HepG2 (cell line): ENCODE data around the gene CRLF3. TPM values are rescaled to one million over a fixed set of nuclear protein-coding genes. Genes with fewer than 3 reads are reported as not detected.

ENCODE experiments used
- DZIP1 ChIP-seq: sonication (generic); formaldehyde crosslinking; IDR thresholded peaks from 2 replicates; pipeline ENCODE4 v1.5.0; 2020; ENCODE audit warnings: mild to moderate bottlenecking, missing genetic modification reagents
- ETV6 ChIP-seq: sonication (generic); formaldehyde crosslinking; conservative IDR thresholded peaks from 2 replicates; pipeline ENCODE4 v1.4.0; 2020; ENCODE audit warnings: missing genetic modification reagents
- GLMP ChIP-seq: sonication (generic); formaldehyde crosslinking; IDR thresholded peaks from 2 replicates; pipeline ENCODE4 v1.9.0; 2021; ENCODE audit warnings: missing genetic modification reagents, mild to moderate bottlenecking, borderline replicate concordance
- KAT7 ChIP-seq: IDR thresholded peaks from 2 replicates; pipeline ENCODE4 v1.6.1; 2018; ENCODE audit warnings: borderline replicate concordance, missing compliant biosample characterization
- KDM5A ChIP-seq: fragments of 200-600 bp; sonication (generic); IDR thresholded peaks from 2 replicates; pipeline ENCODE4 v1.7.0; 2018; ENCODE audit warnings: antibody characterized with exemption, mild to moderate bottlenecking, low read length, borderline replicate concordance
- MED1 ChIP-seq: sonication (generic); formaldehyde crosslinking; IDR thresholded peaks from 2 replicates; pipeline ENCODE4 v1.4.0; 2020; ENCODE audit warnings: missing genetic modification reagents
- MIXL1 ChIP-seq: IDR thresholded peaks from 2 replicates; pipeline ENCODE4 v1.6.1; 2016
- MYPOP ChIP-seq: sonication (generic); formaldehyde crosslinking; IDR thresholded peaks from 2 replicates; pipeline ENCODE4 v1.8.1; 2023; ENCODE audit warnings: mild to moderate bottlenecking, moderate library complexity, missing genetic modification reagents
- NONO ChIP-seq, 2 experiments: fragments of 450-650 bp in 1 of 2; sonication (generic) in 1 of 2; formaldehyde crosslinking in 1 of 2; IDR thresholded peaks in 1 of 2; conservative IDR thresholded peaks in 1 of 2; 2 replicates each; pipeline versions ENCODE4 v1.6.1 to v1.8.0; 2017 to 2022; ENCODE audit warnings: mild to moderate bottlenecking in 1 of 2, missing genetic modification reagents in 1 of 2, moderate library complexity in 1 of 2
- RELA ChIP-seq: sonication (generic); formaldehyde crosslinking; IDR thresholded peaks from 2 replicates; pipeline ENCODE4 v1.4.0; 2020; ENCODE audit warnings: missing genetic modification reagents
- SIN3B ChIP-seq: fragments of 150-350 bp; IDR thresholded peaks from 2 replicates; pipeline ENCODE4 v1.6.1; 2014; ENCODE audit warnings: low read length
- SMARCC2 ChIP-seq: fragments of 450-650 bp; IDR thresholded peaks from 2 replicates; pipeline ENCODE4 v1.6.1; 2017; ENCODE audit warnings: antibody characterized with exemption, mild to moderate bottlenecking
- SRSF9 ChIP-seq: fragments of 200-400 bp; formaldehyde crosslinking; IDR thresholded peaks from 2 replicates; pipeline ENCODE4 v1.6.1; 2018; ENCODE audit warnings: borderline replicate concordance, mild to moderate bottlenecking, low read depth, low read length; ENCODE audit not compliant: insufficient read depth, poor library complexity, severe bottlenecking
- TEF ChIP-seq: sonication (generic); formaldehyde crosslinking; IDR thresholded peaks from 2 replicates; pipeline ENCODE4 v1.5.0; 2020; ENCODE audit warnings: missing genetic modification reagents
- YEATS2 ChIP-seq: sonication (generic); formaldehyde crosslinking; IDR thresholded peaks from 2 replicates; pipeline ENCODE4 v1.4.0; 2020; ENCODE audit warnings: missing genetic modification reagents, borderline replicate concordance
- ZBTB42 ChIP-seq: sonication (generic); formaldehyde crosslinking; IDR thresholded peaks from 2 replicates; pipeline ENCODE4 v1.5.0; 2020; ENCODE audit warnings: mild to moderate bottlenecking, missing genetic modification reagents
- ZNF121 ChIP-seq: sonication (generic); formaldehyde crosslinking; IDR thresholded peaks from 2 replicates; pipeline ENCODE4 v1.5.0; 2020; ENCODE audit warnings: mild to moderate bottlenecking, missing genetic modification reagents
- ZNF253 ChIP-seq: sonication (generic); formaldehyde crosslinking; IDR thresholded peaks from 2 replicates; pipeline ENCODE4 v1.8.0; 2022; ENCODE audit warnings: mild to moderate bottlenecking, missing genetic modification reagents, borderline replicate concordance
- ZNF619 ChIP-seq: sonication (generic); formaldehyde crosslinking; IDR thresholded peaks from 2 replicates; pipeline ENCODE4 v1.4.0; 2020; ENCODE audit warnings: mild to moderate bottlenecking, missing genetic modification reagents
- ZNF749 ChIP-seq: sonication (generic); formaldehyde crosslinking; IDR thresholded peaks from 2 replicates; pipeline ENCODE4 v1.8.0; 2022; ENCODE audit warnings: mild to moderate bottlenecking, missing genetic modification reagents, moderate library complexity, borderline replicate concordance
- polyA plus RNA-seq, 8 experiments: library from polyadenylated mRNA; depleted of rRNA in 3 of 8; stranded (reverse) in 7 of 8; unstranded in 1 of 8; fragments of >200 nt; fragmentation: Illumina TruSeq in 4 of 8; extraction: Trizol in 4 of 8; gene quantifications; 2 replicates each; pipeline versions ENCODE4 v1.2.1 to v1.2.3, GENCODE V29; 2011 to 2016; ENCODE audit warnings: low read depth in 4 of 8, missing spikeins in 1 of 8, mixed read lengths in 1 of 8; ENCODE audit not compliant: insufficient read depth in 1 of 8
- total RNA-seq, 5 experiments: library from RNA; depleted of rRNA; stranded (reverse); fragments of >200 nt; fragmentation: Illumina TruSeq; extraction: Trizol; gene quantifications; 2 replicates each; pipeline ENCODE4 v1.2.3, GENCODE V29; 2016; ENCODE audit warnings: low read depth in 1 of 5

CRLF3 gene
- total and polyA plus RNA-seq, 2 of the 13 experiments (the other 11 are each of a cell fraction or from before 2014, with no cell fraction given): 6.4 to 9.1 TPM

- peak; percentile 88 for TF ChIP-seq ZNF619 (CRISPR knock-in tag)
- TF ChIP-seq SMARCC2: no peak
- no peak for TF ChIP-seq NONO (IDR thresholded peaks at IDR 0.05)
- TF ChIP-seq NONO (CRISPR knock-in tag; conservative IDR thresholded peaks at IDR 0.05): peak; percentile 87
- TF ChIP-seq MYPOP: peak; percentile 73
- TF ChIP-seq ZNF749: peak; percentile 86; the same call in 1 of the 2 replicates
- TF ChIP-seq ZBTB42 (CRISPR knock-in tag): no peak
- 0 out of 2 replicates have a peak, but pooled peaks have one; percentile 46 for TF ChIP-seq ETV6
- peak; percentile 55; the same call in 1 of the 2 replicates for TF ChIP-seq KAT7
- peak; percentile 74 for TF ChIP-seq MED1
- TF ChIP-seq YEATS2: peak; percentile 97
- TF ChIP-seq KDM5A: peak; percentile 97
- peak; percentile 59; the same call in 1 of the 2 replicates for TF ChIP-seq DZIP1
- peak; percentile 75; the same call in 1 of the 2 replicates for TF ChIP-seq RELA (CRISPR knock-in tag)
- peak; percentile 96 for TF ChIP-seq SIN3B
- 0 out of 2 replicates have a peak, but pooled peaks have one; percentile 69 for TF ChIP-seq ZNF253
- no peak for TF ChIP-seq ZNF121 (CRISPR knock-in tag)
- TF ChIP-seq MIXL1 (CRISPR knock-in tag): peak; percentile 68; the same call in 1 of the 2 replicates
- no peak for TF ChIP-seq SRSF9
- TF ChIP-seq GLMP (CRISPR knock-in tag): no peak
- 0 out of 2 replicates have a peak, but pooled peaks have one; percentile 22 for TF ChIP-seq TEF
Measured at GRCh38 chr17:30831663-30832437, 7.4 kb upstream of the CRLF3 start, which contains the start of gene ATAD5 (continued).
